Osteoblast (primary cell): ENCODE measurements around the gene PHAX. TPM values are rescaled to one million over a fixed set of nuclear protein-coding genes. Genes with fewer than 3 reads are reported as not detected.
A peak's percentile ranks its signal among the peaks of the same experiment; 100 is the strongest.
"Not testable (repeated sequence)": the region's sequence is repeated elsewhere in the genome, so short reads cannot be mapped to it uniquely, and the experiment has no call there.

ENCODE experiments used
- DNase-seq: peaks from one replicate; pipeline ENCODE4 v3.0.0; 2011; ENCODE audit warnings: low spot score, mixed read lengths; ENCODE audit not compliant: insufficient read length; ENCODE audit errors: missing footprints
- H2AFZ ChIP-seq: 2 replicates; pipeline ENCODE4 v1.6.0; 2011; ENCODE audit warnings: mild to moderate bottlenecking, low read length
- H3K27ac ChIP-seq: 2 replicates; pipeline ENCODE4 v1.5.1; 2011; ENCODE audit warnings: mild to moderate bottlenecking, low read depth, low read length, moderate library complexity
- H3K27me3 ChIP-seq: 2 replicates; pipeline ENCODE4 v1.6.0; 2012; ENCODE audit warnings: mild to moderate bottlenecking, control low read depth, inconsistent platforms, low read length, moderate library complexity; ENCODE audit not compliant: insufficient read depth
- H3K36me3 ChIP-seq: 2 replicates; pipeline ENCODE4 v1.5.1; 2011; ENCODE audit warnings: mild to moderate bottlenecking, low read length, control low read depth, moderate library complexity; ENCODE audit not compliant: insufficient read depth
- H3K4me1 ChIP-seq: 2 replicates; pipeline ENCODE4 v1.5.1; 2011; ENCODE audit warnings: mild to moderate bottlenecking, low read length, control low read depth, moderate library complexity; ENCODE audit not compliant: insufficient read depth
- H3K4me2 ChIP-seq: 2 replicates; pipeline ENCODE4 v1.6.0; 2011; ENCODE audit warnings: mild to moderate bottlenecking, low read length; ENCODE audit not compliant: insufficient read depth
- H3K4me3 ChIP-seq: fragments of 200-600 bp; sonication (generic); 3 replicates; pipeline ENCODE4 v1.5.1; 2012; ENCODE audit warnings: mild to moderate bottlenecking, low read length, inconsistent platforms; ENCODE audit not compliant: insufficient read depth
- H3K79me2 ChIP-seq: 2 replicates; pipeline ENCODE4 v1.6.0; 2012; ENCODE audit warnings: mild to moderate bottlenecking, low read length, control low read depth, inconsistent platforms; ENCODE audit not compliant: insufficient read depth
- H3K9me3 ChIP-seq: 2 replicates; pipeline ENCODE4 v1.5.1; 2011; ENCODE audit warnings: low read depth, low read length, control low read depth
- H4K20me1 ChIP-seq: 2 replicates; pipeline ENCODE4 v1.6.0; 2012; ENCODE audit warnings: mild to moderate bottlenecking, low read length, control low read depth; ENCODE audit not compliant: insufficient read depth
- CTCF ChIP-seq: IDR thresholded peaks from 2 replicates; pipeline ENCODE4 v1.5.1; 2011; ENCODE audit warnings: mild to moderate bottlenecking, low read depth, low read length, moderate library complexity; ENCODE audit errors: extremely low read depth
- total RNA-seq: library from RNA; depleted of rRNA; stranded (reverse); fragments of >200 nt; gene quantifications from 2 replicates; pipeline ENCODE4 v1.2.3, GENCODE V29; 2012

The PHAX gene
- total RNA-seq, 1 donor: 55.4 TPM

GRCh38 chr5:126613941-126614592 is 13.3 kb downstream of the PHAX start:
- H3K4me3 ChIP-seq: no peak overlapping the region
- no peak overlapping the region for H3K4me2 ChIP-seq
- peaks cover 11% of the 10 kb centered on the region for H4K20me1 ChIP-seq
- peaks cover 47% of the 10 kb centered on the region for H3K36me3 ChIP-seq
- H3K9me3 ChIP-seq: no peaks in the 10 kb centered on the region
- no peaks in the 10 kb centered on the region for H3K27me3 ChIP-seq
- no peak for TF ChIP-seq CTCF
- H3K79me2 ChIP-seq: peaks cover 80% of the 10 kb centered on the region
- no peak for DNase-seq
- no peak overlapping the region for H3K27ac ChIP-seq
- no peak overlapping the region for H2AFZ ChIP-seq
- no peaks in the 10 kb centered on the region for H3K4me1 ChIP-seq

GRCh38 chr5:126615286-126615685 is 14.5 kb downstream of the PHAX start:
- Histone ChIP-seq H3K4me3 (no peak overlapping the region), H3K36me3 (peaks cover 46% of the 10 kb centered on the region), H3K4me2 (no peak overlapping the region), H3K4me1 (no peaks in the 10 kb centered on the region), H2AFZ (no peak overlapping the region), H4K20me1 (peaks cover 11% of the 10 kb centered on the region), H3K27ac (no peak overlapping the region), H3K27me3 (no peaks in the 10 kb centered on the region), H3K79me2 (peaks cover 70% of the 10 kb centered on the region), H3K9me3 (no peaks in the 10 kb centered on the region)
- DNase-seq: no peak
- no peak for TF ChIP-seq CTCF

- H3K27ac ChIP-seq, H3K4me1 ChIP-seq, H2AFZ ChIP-seq, H3K4me3 ChIP-seq, H3K4me2 ChIP-seq, DNase-seq, H3K9me3 ChIP-seq, H4K20me1 ChIP-seq, H3K27me3 ChIP-seq: not testable (repeated sequence)
- Histone ChIP-seq H3K36me3 (peaks cover 34% of the 10 kb centered on the region), H3K79me2 (peaks cover 55% of the 10 kb centered on the region)
Observed at GRCh38 chr5:126617603-126618002, 16.9 kb downstream of the PHAX start.

GRCh38 chr5:126619781-126620180 is 19.0 kb downstream of the PHAX start:
- no peaks in the 10 kb centered on the region for H3K27me3 ChIP-seq
- no peak overlapping the region for H3K4me2 ChIP-seq
- H3K4me3 ChIP-seq: no peak overlapping the region
- peaks cover 34% of the 10 kb centered on the region for H3K79me2 ChIP-seq
- no peaks in the 10 kb centered on the region for H4K20me1 ChIP-seq
- H3K9me3 ChIP-seq: no peaks in the 10 kb centered on the region
- peaks cover 32% of the 10 kb centered on the region for H3K36me3 ChIP-seq
- DNase-seq: peak; percentile 54
- TF ChIP-seq CTCF: no peak
- H3K4me1 ChIP-seq: peaks cover 13% of the 10 kb centered on the region
- H3K27ac ChIP-seq: no peak overlapping the region
- H2AFZ ChIP-seq: no peak overlapping the region
